HEK293 (cell line): ENCODE measurements around the gene SNRPD2.

Experiments used
- CTCF ChIA-PET: fragments of 350-600 bp; formaldehyde crosslinking; extraction: SDS; loops from one replicate; lab custom pipeline; 2021; ENCODE audit warnings: antibody characterized with exemption; lab: Yijun Ruan, JAX
- POLR2A ChIA-PET: fragments of 300-600 bp; formaldehyde crosslinking; extraction: SDS; loops from one replicate; lab custom pipeline; 2020; ENCODE audit warnings: antibody characterized with exemption, inconsistent platforms; lab: Yijun Ruan, JAX
- H3K27ac ChIP-seq: fragments of 200-500 bp; sonication (Bioruptor generic); 2 replicates; pipeline ENCODE4 v1.5.1; 2014; ENCODE audit warnings: low read depth, low read length, control low read depth, inconsistent platforms; ENCODE audit errors: extremely low read depth
- H3K36me3 ChIP-seq, 2 experiments: fragments of 200-500 bp in 1 of 2; sonication (Bioruptor generic) in 1 of 2; 1 replicate in 1 of 2; 2 replicates in 1 of 2; pipeline ENCODE4 v1.5.1; 2014 to 2017; ENCODE audit warnings: inconsistent platforms in 2 of 2, low read length in 2 of 2; ENCODE audit not compliant: control insufficient read depth in 2 of 2, insufficient read depth in 1 of 2
- H3K4me1 ChIP-seq: fragments of 200-500 bp; sonication (Bioruptor generic); 2 replicates; pipeline ENCODE4 v1.5.1; 2014; ENCODE audit warnings: mild to moderate bottlenecking, low read length, inconsistent platforms; ENCODE audit not compliant: control insufficient read depth, insufficient read depth
- H3K4me3 ChIP-seq: 2 replicates; pipeline ENCODE4 v1.5.1; 2011; ENCODE audit warnings: low read depth, mild to moderate bottlenecking, control low read depth, low read length, moderate library complexity
- H3K9me3 ChIP-seq: fragments of 200-500 bp; sonication (Bioruptor generic); 2 replicates; pipeline ENCODE4 v1.5.1; 2014; ENCODE audit warnings: low read depth, low read length, inconsistent platforms; ENCODE audit not compliant: control insufficient read depth, insufficient read depth
- BCL11A ChIP-seq: fragments of 450-650 bp; formaldehyde crosslinking; IDR thresholded peaks from 2 replicates; pipeline ENCODE4 v1.5.1; 2016; ENCODE audit warnings: low read depth, missing biosample characterization, missing genetic modification characterization
- GFI1B ChIP-seq: fragments of 450-650 bp; formaldehyde crosslinking; IDR thresholded peaks from 2 replicates; pipeline ENCODE4 v1.5.1; 2016; ENCODE audit warnings: missing biosample characterization, missing genetic modification characterization
- KLF16 ChIP-seq: fragments of 450-650 bp; formaldehyde crosslinking; IDR thresholded peaks from 2 replicates; pipeline ENCODE4 v1.5.1; 2017; ENCODE audit warnings: missing biosample characterization, missing genetic modification characterization
- KLF8 ChIP-seq: fragments of 450-650 bp; formaldehyde crosslinking; IDR thresholded peaks from 2 replicates; pipeline ENCODE4 v1.5.1; 2016; ENCODE audit warnings: missing biosample characterization, missing genetic modification characterization
- OSR2 ChIP-seq: fragments of 450-650 bp; formaldehyde crosslinking; IDR thresholded peaks from 2 replicates; pipeline ENCODE4 v1.5.1; 2016; ENCODE audit warnings: missing biosample characterization, missing genetic modification characterization
- ZIC2 ChIP-seq: fragments of 450-650 bp; formaldehyde crosslinking; IDR thresholded peaks from 2 replicates; pipeline ENCODE4 v1.5.1; 2016; ENCODE audit warnings: missing biosample characterization, missing genetic modification characterization
- ZNF112 ChIP-seq: fragments of 450-650 bp; formaldehyde crosslinking; IDR thresholded peaks from 2 replicates; pipeline ENCODE4 v1.5.0; 2017; ENCODE audit warnings: missing biosample characterization, missing genetic modification characterization
- ZNF174 ChIP-seq: fragments of 450-650 bp; formaldehyde crosslinking; IDR thresholded peaks from 2 replicates; pipeline ENCODE4 v1.5.0; 2017; ENCODE audit warnings: missing biosample characterization, mild to moderate bottlenecking, missing genetic modification characterization
- ZNF2 ChIP-seq: fragments of 450-650 bp; formaldehyde crosslinking; IDR thresholded peaks from 2 replicates; pipeline ENCODE4 v1.5.1; 2016; ENCODE audit warnings: missing biosample characterization, missing genetic modification characterization
- ZNF202 ChIP-seq: fragments of 450-650 bp; formaldehyde crosslinking; IDR thresholded peaks from 2 replicates; pipeline ENCODE4 v1.5.1; 2016; ENCODE audit warnings: missing biosample characterization, missing genetic modification characterization, borderline replicate concordance
- ZNF211 ChIP-seq: fragments of 450-650 bp; formaldehyde crosslinking; IDR thresholded peaks from 2 replicates; pipeline ENCODE4 v1.5.1; 2016; ENCODE audit warnings: low read depth, missing biosample characterization, missing genetic modification characterization
- ZNF239 ChIP-seq: fragments of 450-650 bp; formaldehyde crosslinking; IDR thresholded peaks from 2 replicates; pipeline ENCODE4 v1.5.1; 2016; ENCODE audit warnings: missing biosample characterization, missing genetic modification characterization
- ZNF394 ChIP-seq: fragments of 450-650 bp; formaldehyde crosslinking; IDR thresholded peaks from 2 replicates; pipeline ENCODE4 v1.5.1; 2016; ENCODE audit warnings: missing biosample characterization, missing genetic modification characterization, mild to moderate bottlenecking, moderate library complexity, borderline replicate concordance
- ZNF473 ChIP-seq: fragments of 450-650 bp; formaldehyde crosslinking; IDR thresholded peaks from 2 replicates; pipeline ENCODE4 v1.5.1; 2017; ENCODE audit warnings: missing biosample characterization, missing genetic modification characterization
- ZNF510 ChIP-seq: fragments of 450-650 bp; formaldehyde crosslinking; IDR thresholded peaks from 2 replicates; pipeline ENCODE4 v1.5.1; 2018; ENCODE audit warnings: mild to moderate bottlenecking, missing genetic modification characterization, missing biosample characterization; ENCODE audit not compliant: insufficient replicate concordance
- ZNF521 ChIP-seq: fragments of 450-650 bp; formaldehyde crosslinking; IDR thresholded peaks from 2 replicates; pipeline ENCODE4 v1.5.1; 2017; ENCODE audit warnings: missing biosample characterization, mild to moderate bottlenecking, missing genetic modification characterization
- ZNF624 ChIP-seq: fragments of 450-650 bp; formaldehyde crosslinking; IDR thresholded peaks from 2 replicates; pipeline ENCODE4 v1.5.1; 2017; ENCODE audit warnings: missing biosample characterization, missing genetic modification characterization
- ZNF626 ChIP-seq: fragments of 450-650 bp; sonication (Bioruptor Pico); formaldehyde crosslinking; IDR thresholded peaks from 2 replicates; pipeline ENCODE4 v1.5.1; 2018; ENCODE audit warnings: missing biosample characterization, missing genetic modification characterization, inconsistent platforms
- ZNF670 ChIP-seq: fragments of 450-650 bp; formaldehyde crosslinking; IDR thresholded peaks from 2 replicates; pipeline ENCODE4 v1.5.1; 2016; ENCODE audit warnings: missing biosample characterization, missing genetic modification characterization, low read depth
- ZSCAN23 ChIP-seq: fragments of 450-650 bp; formaldehyde crosslinking; IDR thresholded peaks from 2 replicates; pipeline ENCODE4 v1.5.1; 2016; ENCODE audit warnings: missing biosample characterization, missing genetic modification characterization
- TF ChIP-seq, protein P1 (sequence below): fragments of 450-650 bp; formaldehyde crosslinking; IDR thresholded peaks from 2 replicates; pipeline ENCODE4 v1.5.0; 2017; ENCODE audit warnings: missing biosample characterization, missing genetic modification characterization, borderline replicate concordance
- TF ChIP-seq, protein P2 (sequence below): fragments of 450-650 bp; formaldehyde crosslinking; IDR thresholded peaks from 2 replicates; pipeline ENCODE4 v1.5.1; 2016; ENCODE audit warnings: missing biosample characterization, missing genetic modification characterization
- TF ChIP-seq, protein P3 (sequence below): fragments of 450-650 bp; formaldehyde crosslinking; IDR thresholded peaks from 2 replicates; pipeline ENCODE4 v1.5.1; 2017; ENCODE audit warnings: missing biosample characterization, missing genetic modification characterization
- TF ChIP-seq, protein P4 (sequence below): fragments of 450-650 bp; formaldehyde crosslinking; IDR thresholded peaks from 2 replicates; pipeline ENCODE4 v1.5.1; 2016; ENCODE audit warnings: missing biosample characterization, missing genetic modification characterization
- TF ChIP-seq, protein P5 (sequence below): fragments of 450-650 bp; formaldehyde crosslinking; IDR thresholded peaks from 2 replicates; pipeline ENCODE4 v1.5.1; 2016; ENCODE audit warnings: missing biosample characterization, missing genetic modification characterization
- TF ChIP-seq, protein P6 (sequence below): fragments of 450-650 bp; formaldehyde crosslinking; IDR thresholded peaks from 2 replicates; pipeline ENCODE4 v1.5.1; 2016; ENCODE audit warnings: missing biosample characterization, missing genetic modification characterization

The SNRPD2 gene

DNA sequence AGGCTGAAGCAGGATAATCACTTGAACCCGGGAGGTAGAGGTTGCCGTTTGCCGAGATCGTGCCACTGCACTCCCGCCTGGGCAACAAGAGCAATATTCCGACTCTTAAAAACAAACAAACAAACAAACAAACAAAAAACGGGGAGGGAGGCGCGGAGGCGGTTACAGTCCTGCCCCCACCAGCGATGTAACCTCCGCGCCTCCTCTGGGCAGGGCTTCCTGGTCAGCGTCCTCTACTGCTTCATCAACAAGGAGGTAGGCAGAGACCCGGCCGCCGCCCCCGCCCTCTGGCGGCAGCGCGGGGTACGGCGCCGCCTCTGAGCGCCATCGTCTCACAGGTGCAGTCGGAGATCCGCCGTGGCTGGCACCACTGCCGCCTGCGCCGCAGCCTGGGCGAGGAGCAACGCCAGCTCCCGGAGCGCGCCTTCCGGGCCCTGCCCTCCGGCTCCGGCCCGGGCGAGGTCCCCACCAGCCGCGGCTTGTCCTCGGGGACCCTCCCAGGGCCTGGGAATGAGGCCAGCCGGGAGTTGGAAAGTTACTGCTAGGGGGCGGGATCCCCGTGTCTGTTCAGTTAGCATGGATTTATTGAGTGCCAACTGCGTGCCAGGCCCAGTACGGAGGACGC is 10.2 kb downstream of the SNRPD2 start:
- Histone ChIP-seq H3K4me1 (peaks cover 11% of the 10 kb centered on the region), H3K36me3 (peaks cover 26 to 32% of the 10 kb centered on the region in 2 experiments; a peak in 2 of 3 replicates), H3K27ac (no peak overlapping the region; the same call in 1 of the 2 replicates), H3K9me3 (no peaks in the 10 kb centered on the region), H3K4me3 (peak overlapping the region; percentile 25)
- POLR2A ChIA-PET, result interaction anchor here (0.6 to 2.4 kb wide), 6 partner anchors 9 to 88 kb away, joined by 3 to 12 read pairs (median 6); partner anchors contain the start of genes QPCTL, SIX5 and SNRPD2
- CTCF ChIA-PET, result interaction anchor here (0.7 to 11.3 kb wide), 14 partner anchors 10 to 379 kb away, joined by 3 to 121 read pairs (median 5); partner anchors contain the start of genes GIPR, QPCTL and SNRPD2
- TF ChIP-seq ZNF239 (tag by site-specific recombination) (no peak), ZNF624 (tag by site-specific recombination) (no peak), ZNF521 (no peak), ZNF626 (tag by site-specific recombination) (no peak), ZNF394 (tag by site-specific recombination) (no peak; the same call in 1 of the 2 replicates), ZNF211 (tag by site-specific recombination) (no peak), ZNF473 (tag by site-specific recombination) (no peak), ZSCAN23 (no peak), ZNF174 (tag by site-specific recombination) (no peak), ZIC2 (no peak), KLF16 (tag by site-specific recombination) (peak; percentile 62; the same call in 1 of the 2 replicates), OSR2 (tag by site-specific recombination) (peak; percentile 52), GFI1B (tag by site-specific recombination) (no peak), ZNF510 (tag by site-specific recombination) (no peak), ZNF202 (tag by site-specific recombination) (no peak), ZNF112 (tag by site-specific recombination) (no peak), BCL11A (0 out of 2 replicates have a peak, but pooled peaks have one; percentile 21), ZNF670 (tag by site-specific recombination) (no peak), ZNF2 (tag by site-specific recombination) (no peak; the same call in none of the 2 replicates), KLF8 (tag by site-specific recombination) (peak; percentile 70; the same call in 1 of the 2 replicates)
- TF ChIP-seq, protein P1, sequence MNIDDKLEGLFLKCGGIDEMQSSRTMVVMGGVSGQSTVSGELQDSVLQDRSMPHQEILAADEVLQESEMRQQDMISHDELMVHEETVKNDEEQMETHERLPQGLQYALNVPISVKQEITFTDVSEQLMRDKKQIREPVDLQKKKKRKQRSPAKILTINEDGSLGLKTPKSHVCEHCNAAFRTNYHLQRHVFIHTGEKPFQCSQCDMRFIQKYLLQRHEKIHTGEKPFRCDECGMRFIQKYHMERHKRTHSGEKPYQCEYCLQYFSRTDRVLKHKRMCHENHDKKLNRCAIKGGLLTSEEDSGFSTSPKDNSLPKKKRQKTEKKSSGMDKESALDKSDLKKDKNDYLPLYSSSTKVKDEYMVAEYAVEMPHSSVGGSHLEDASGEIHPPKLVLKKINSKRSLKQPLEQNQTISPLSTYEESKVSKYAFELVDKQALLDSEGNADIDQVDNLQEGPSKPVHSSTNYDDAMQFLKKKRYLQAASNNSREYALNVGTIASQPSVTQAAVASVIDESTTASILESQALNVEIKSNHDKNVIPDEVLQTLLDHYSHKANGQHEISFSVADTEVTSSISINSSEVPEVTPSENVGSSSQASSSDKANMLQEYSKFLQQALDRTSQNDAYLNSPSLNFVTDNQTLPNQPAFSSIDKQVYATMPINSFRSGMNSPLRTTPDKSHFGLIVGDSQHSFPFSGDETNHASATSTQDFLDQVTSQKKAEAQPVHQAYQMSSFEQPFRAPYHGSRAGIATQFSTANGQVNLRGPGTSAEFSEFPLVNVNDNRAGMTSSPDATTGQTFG (tag by site-specific recombination), result no peak
- TF ChIP-seq, protein P2, sequence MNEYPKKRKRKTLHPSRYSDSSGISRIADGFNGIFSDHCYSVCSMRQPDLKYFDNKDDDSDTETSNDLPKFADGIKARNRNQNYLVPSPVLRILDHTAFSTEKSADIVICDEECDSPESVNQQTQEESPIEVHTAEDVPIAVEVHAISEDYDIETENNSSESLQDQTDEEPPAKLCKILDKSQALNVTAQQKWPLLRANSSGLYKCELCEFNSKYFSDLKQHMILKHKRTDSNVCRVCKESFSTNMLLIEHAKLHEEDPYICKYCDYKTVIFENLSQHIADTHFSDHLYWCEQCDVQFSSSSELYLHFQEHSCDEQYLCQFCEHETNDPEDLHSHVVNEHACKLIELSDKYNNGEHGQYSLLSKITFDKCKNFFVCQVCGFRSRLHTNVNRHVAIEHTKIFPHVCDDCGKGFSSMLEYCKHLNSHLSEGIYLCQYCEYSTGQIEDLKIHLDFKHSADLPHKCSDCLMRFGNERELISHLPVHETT (tag by site-specific recombination), result no peak
- TF ChIP-seq, protein P3, sequence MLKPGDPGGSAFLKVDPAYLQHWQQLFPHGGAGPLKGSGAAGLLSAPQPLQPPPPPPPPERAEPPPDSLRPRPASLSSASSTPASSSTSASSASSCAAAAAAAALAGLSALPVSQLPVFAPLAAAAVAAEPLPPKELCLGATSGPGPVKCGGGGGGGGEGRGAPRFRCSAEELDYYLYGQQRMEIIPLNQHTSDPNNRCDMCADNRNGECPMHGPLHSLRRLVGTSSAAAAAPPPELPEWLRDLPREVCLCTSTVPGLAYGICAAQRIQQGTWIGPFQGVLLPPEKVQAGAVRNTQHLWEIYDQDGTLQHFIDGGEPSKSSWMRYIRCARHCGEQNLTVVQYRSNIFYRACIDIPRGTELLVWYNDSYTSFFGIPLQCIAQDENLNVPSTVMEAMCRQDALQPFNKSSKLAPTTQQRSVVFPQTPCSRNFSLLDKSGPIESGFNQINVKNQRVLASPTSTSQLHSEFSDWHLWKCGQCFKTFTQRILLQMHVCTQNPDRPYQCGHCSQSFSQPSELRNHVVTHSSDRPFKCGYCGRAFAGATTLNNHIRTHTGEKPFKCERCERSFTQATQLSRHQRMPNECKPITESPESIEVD, result no peak
- TF ChIP-seq, protein P4, sequence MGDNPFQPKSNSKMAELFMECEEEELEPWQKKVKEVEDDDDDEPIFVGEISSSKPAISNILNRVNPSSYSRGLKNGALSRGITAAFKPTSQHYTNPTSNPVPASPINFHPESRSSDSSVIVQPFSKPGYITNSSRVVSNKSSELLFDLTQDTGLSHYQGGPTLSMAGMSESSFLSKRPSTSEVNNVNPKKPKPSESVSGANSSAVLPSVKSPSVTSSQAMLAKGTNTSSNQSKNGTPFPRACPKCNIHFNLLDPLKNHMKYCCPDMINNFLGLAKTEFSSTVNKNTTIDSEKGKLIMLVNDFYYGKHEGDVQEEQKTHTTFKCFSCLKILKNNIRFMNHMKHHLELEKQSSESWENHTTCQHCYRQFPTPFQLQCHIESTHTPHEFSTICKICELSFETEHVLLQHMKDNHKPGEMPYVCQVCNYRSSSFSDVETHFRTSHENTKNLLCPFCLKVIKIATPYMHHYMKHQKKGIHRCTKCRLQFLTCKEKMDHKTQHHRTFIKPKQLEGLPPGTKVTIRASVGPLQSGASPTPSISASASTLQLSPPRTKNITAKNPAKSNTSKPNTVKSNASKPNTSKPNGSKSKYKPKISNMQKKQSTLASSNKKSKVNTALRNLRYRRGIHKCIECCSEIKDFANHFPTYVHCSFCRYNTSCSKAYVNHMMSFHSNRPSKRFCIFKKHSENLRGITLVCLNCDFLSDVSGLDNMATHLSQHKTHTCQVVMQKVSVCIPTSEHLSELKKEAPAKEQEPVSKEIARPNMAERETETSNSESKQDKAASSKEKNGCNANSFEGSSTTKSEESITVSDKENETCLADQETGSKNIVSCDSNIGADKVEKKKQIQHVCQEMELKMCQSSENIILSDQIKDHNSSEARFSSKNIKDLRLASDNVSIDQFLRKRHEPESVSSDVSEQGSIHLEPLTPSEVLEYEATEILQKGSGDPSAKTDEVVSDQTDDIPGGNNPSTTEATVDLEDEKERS (tag by site-specific recombination), result peak; percentile 74; the same call in 1 of the 2 replicates
- TF ChIP-seq, protein P5, sequence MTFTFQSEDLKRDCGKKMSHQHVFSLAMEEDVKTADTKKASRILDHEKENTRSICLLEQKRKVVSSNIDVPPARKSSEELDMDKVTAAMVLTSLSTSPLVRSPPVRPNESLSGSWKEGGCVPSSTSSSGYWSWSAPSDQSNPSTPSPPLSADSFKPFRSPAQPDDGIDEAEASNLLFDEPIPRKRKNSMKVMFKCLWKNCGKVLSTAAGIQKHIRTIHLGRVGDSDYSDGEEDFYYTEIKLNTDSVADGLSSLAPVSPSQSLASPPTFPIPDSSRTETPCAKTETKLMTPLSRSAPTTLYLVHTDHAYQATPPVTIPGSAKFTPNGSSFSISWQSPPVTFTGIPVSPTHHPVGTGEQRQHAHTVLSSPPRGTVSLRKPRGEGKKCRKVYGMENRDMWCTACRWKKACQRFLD (tag by site-specific recombination), result no peak
- TF ChIP-seq, protein P6, sequence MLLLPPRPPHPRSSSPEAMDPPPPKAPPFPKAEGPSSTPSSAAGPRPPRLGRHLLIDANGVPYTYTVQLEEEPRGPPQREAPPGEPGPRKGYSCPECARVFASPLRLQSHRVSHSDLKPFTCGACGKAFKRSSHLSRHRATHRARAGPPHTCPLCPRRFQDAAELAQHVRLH (tag by site-specific recombination), result peak; percentile 63; the same call in 1 of the 2 replicates
